ENCODE results near the gene GOT1.

DNA sequence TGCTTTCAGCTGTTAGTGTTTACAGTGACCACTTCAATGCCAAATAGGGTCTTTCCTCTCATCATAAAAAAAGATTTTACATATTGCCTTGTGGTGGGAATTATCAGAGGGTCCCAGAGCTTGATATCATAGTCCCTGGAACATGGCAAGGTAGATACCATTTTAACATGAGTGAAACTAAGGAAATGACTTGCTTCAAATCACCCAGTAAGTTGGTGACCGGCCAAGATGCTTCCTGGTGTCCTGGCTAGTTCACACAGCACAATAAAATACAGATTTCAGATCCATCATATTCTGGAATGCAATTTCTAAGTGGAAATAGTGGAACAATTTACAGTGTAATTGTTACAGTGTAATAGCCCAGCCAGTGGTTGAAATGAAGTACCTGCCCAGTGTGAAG lies 64.7 kb downstream of the GOT1 start:
- TF ChIP-seq PKNOX1 (IDR thresholded peaks at IDR 0.05) (no peak), CTBP1 (IDR thresholded peaks at IDR 0.05; ENCODE audit: borderline replicate concordance) (no peak), NFRKB (IDR thresholded peaks at IDR 0.05) (no peak), SUZ12 (IDR thresholded peaks at IDR 0.05) (no peak), ARNT (IDR thresholded peaks at IDR 0.05) (no peak), ZNF384 (IDR thresholded peaks at IDR 0.05) (no peak), BHLHE40 (IDR thresholded peaks at IDR 0.05; ENCODE audit: borderline replicate concordance) (no peak), SP1 (IDR thresholded peaks at IDR 0.05) (no peak), TARDBP (IDR thresholded peaks at IDR 0.05) (no peak), HDGF (IDR thresholded peaks at IDR 0.05; ENCODE audit: borderline replicate concordance) (no peak), L3MBTL2 (conservative IDR thresholded peaks at IDR 0.05) (no peak), FOXM1 (IDR thresholded peaks at IDR 0.05; ENCODE audit: borderline replicate concordance) (no peak)
